NCI-H1048 (cell line): Measurements from ENCODE around the gene SLC35A4.
"Not testable (repeated sequence)": the region's sequence is repeated elsewhere in the genome, so short reads cannot be mapped to it uniquely, and the experiment has no call there.

Source experiments
- DNase-seq: peaks from one replicate; lab custom pipeline; 2025; lab: John Stamatoyannopoulos, UW

SLC35A4 gene

DNA sequence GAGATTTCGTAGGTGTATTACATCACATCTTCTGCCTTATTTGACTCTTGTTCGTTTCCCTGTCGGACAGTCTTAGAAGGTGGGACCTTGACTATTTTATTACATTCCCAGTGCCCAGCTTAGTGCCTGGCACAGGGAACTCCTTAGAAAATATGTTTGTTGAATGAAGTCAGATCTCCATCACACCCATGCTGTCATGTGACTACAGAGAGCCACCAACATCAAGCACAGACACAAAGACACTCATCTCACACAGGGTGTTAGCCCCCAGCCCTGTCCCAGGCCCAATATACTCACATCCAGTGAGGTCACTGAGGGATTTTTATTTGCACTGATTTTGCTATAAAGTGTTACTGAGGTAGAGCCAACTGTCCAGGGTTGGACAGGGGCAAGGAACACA is 6.7 kb upstream of the SLC35A4 start:
- no peak for DNase-seq

DNA sequence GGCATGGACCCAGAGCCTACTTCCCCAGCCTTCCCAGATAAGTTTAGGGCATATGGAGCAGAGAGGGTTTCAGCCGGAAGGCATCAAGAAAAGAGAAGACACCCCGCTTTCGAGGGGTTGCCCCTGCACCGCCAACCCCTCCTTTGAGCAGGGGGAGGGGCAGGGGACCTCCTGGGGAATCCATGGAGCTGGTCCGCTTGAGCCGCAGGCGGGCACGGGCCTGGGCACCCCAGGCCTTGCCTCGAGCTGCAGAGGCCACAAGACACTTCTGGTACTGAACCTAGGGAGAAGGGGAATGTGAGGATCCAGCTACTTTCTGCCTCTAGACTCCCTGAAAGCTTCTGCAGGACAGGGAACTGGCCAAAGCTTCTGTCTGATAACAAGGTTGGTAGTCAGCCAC is 6.1 kb upstream of the SLC35A4 start:
- no peak for DNase-seq

DNA sequence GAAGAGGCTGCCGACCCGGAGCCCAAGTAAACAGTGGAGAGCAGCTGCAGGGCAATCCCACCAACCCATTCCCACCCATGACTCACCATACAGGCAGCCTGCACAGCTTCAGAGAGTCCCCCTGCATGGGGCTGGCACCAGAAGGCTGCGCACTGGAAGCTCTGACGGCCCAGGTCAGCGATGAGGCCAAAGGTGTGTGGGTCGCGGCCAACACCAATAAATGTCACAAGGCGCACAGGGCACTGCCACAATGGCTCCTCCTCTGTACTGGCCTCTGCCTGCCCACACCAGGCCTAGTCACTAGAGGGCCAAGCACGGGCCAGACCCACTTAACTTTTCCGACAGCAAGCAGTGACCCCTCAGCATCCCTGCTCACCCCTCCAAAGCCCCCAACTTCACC is 4.4 kb upstream of the SLC35A4 start:
- no peak for DNase-seq

DNA sequence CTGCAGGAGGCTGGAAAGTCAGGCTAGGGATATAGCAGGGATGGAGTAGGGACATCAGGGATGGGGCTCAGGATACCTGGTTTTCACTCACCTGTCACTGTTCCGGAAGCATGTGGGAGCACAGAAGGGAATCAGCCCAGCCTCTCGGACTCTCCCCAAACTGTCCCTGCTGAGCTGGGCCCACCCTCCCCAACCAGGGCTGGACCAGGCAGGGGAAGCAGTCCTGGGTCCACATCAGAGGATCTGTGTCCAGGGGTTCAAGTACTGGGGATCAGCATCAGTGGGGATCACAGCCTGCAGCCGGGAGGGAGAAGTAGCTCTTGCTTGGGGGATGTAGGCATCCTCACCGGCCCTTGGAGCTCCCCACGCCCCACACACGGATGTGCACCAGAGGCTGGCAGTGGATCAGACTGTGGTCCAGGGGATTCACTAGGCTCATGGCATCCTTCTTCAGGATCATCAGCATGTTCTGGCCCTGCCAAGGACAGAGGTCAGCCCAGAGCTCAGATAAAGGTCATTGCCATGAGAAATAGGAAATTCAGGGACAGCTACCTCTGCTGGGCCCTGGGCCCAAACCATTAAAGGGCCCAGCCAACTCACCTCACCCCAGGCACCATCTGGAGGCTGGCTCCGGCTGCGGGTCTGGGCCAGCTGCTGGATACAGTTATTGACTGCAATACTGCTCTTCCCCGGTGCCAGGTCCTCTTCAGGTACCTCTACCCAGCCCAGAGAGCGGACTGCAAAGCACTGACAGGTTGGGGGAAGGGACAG is 2.7 kb upstream of the SLC35A4 start:
- DNase-seq: no peak

DNA sequence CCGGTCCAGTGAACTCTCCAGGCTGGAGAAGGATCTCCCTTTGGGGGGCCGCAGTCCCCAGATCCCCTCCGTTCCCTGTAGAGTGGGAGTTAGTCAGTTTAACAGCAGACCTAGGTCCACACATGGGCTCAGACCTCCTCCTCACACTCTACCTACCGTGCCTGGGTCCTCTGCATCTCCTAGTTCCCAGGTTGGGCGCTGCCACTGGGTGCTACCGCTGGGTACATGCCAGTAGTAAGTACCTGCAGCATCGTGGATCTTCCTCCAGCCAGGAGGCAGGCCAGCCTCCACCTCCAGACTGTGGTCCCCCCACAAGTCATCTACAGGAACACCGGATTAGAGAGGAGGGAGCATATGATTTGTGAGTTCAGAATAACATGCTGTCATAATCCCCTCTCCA is 1.0 kb upstream of the SLC35A4 start:
- no peak for DNase-seq

DNA sequence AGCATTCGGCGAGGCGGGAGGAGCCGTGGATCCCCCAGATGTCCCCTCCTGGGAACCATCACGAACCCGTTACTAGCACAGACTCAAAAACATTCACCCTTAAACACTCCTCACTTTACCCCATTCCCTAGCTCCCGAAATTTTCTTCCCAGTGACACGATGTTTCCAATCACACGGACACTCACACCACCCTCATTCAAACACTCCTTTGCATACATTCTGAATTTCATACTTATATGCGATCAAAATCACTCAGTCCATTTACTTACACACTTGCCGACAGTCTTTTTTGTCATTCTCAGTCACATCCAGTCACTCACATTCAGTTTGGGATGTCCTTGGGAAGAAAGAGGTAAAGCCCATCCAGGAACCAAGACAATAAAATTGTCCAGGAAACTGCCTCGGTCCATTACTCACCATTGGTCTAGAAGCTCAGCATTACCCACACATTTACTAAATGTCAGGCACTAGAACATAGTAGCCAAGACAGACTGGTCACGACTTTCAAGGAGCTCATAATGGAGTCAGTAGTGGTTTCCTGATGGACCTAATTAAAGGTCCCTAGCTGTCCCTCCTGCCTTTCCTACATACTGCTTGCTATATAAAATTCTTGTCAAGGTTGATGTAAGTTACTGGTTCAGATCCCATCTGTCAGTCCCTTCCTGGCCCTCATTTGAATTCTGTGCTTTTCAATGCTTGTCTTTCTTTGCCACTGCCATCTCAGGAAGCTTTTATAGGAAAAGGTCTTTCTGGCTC is 574 bp downstream of the SLC35A4 start:
- no peak for DNase-seq

DNA sequence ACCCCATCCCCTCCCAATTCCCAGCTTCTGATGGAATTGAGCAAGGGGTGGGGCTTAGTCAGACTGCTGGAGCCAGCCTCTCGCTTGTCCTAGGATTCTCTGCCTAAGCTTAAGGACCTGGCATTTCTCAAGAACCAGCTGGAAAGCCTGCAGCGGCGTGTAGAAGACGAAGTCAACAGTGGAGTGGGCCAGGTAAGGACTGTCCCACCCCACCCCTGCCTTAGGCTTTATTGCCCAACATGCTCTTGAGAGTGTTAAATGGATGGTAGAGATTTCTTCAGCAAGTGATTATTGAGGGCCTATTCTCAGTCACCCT is 1.1 kb downstream of the SLC35A4 start:
- no peak for DNase-seq

DNA sequence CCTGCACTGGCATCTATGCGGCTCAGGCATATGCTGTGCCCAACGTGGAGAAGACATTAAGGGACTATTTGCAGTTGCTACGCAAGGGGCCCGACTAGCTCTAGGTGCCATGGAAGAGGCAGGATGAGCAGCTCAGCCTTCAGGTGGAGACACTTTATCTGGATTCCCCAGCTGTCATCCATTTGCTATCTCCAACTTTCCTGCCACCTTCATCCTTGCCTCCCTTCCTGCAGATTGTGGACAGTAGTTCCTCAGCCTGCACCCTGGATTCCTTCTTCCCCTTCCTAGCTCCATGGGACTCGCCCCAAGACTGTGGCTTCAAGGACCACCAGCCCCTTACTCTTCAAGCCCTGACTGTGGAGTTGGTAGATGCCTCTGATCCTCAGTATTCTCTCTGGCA is 2.0 kb downstream of the SLC35A4 start:
- no peak for DNase-seq

DNA sequence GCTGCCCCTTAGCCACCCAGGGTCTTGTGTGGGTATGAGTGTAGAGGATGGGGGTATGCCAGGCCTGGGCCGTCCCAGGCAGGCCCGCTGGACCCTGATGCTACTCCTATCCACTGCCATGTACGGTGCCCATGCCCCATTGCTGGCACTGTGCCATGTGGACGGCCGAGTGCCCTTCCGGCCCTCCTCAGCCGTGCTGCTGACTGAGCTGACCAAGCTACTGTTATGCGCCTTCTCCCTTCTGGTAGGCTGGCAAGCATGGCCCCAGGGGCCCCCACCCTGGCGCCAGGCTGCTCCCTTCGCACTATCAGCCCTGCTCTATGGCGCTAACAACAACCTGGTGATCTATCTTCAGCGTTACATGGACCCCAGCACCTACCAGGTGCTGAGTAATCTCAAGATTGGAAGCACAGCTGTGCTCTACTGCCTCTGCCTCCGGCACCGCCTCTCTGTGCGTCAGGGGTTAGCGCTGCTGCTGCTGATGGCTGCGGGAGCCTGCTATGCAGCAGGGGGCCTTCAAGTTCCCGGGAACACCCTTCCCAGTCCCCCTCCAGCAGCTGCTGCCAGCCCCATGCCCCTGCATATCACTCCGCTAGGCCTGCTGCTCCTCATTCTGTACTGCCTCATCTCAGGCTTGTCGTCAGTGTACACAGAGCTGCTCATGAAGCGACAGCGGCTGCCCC is 2.6 kb downstream of the SLC35A4 start:
- no peak for DNase-seq

DNA sequence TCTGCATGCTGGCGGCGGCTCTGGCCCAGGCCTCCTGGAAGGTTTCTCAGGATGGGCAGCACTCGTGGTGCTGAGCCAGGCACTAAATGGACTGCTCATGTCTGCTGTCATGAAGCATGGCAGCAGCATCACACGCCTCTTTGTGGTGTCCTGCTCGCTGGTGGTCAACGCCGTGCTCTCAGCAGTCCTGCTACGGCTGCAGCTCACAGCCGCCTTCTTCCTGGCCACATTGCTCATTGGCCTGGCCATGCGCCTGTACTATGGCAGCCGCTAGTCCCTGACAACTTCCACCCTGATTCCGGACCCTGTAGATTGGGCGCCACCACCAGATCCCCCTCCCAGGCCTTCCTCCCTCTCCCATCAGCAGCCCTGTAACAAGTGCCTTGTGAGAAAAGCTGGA is 3.2 kb downstream of the SLC35A4 start:
- no peak for DNase-seq

DNA sequence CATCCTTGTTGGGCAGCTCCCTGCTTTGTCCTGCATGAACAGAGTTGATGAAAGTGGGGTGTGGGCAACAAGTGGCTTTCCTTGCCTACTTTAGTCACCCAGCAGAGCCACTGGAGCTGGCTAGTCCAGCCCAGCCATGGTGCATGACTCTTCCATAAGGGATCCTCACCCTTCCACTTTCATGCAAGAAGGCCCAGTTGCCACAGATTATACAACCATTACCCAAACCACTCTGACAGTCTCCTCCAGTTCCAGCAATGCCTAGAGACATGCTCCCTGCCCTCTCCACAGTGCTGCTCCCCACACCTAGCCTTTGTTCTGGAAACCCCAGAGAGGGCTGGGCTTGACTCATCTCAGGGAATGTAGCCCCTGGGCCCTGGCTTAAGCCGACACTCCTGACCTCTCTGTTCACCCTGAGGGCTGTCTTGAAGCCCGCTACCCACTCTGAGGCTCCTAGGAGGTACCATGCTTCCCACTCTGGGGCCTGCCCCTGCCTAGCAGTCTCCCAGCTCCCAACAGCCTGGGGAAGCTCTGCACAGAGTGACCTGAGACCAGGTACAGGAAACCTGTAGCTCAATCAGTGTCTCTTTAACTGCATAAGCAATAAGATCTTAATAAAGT is 3.9 kb downstream of the SLC35A4 start:
- DNase-seq: no peak

DNA sequence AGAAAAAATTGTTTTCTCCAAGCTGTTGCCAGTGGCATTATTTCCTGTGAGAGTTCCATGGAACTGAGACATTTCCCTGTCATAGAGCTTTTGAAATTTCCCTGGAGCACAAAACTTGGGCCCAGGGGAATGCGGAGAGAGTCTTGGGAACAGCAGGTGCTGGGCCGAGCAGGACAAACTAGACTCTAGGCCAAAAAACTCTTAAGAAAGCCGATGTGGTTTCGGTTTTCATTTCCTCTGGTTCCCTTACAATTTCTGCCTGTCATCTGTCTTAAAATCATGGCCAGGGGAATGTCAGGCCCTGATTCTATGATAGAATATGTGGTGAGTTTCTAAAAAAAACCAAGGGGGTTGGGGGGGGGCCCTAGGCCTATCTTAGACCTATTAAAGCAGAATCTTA is 4.6 kb downstream of the SLC35A4 start:
- DNase-seq: no peak

DNA sequence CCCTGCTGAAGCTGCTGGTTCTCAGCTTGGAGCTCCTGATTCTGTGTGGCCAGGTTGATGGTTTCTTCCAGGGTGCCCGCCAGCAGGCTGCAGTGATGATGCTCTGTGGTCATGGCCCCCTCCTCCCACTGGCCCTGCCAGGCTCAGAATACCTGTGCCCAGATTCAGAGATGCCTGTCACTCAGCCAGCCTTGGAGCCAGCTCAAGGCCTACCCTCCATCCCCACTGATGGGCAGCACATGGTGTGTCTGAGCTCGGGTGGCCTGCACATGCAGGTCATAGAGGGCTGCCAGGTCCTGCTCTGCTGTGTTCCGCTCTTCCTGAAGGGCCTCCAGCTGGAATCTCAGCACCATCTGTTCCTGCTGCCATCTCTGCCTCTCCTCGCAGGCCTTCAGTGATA is 5.4 kb downstream of the SLC35A4 start:
- no peak for DNase-seq

DNA sequence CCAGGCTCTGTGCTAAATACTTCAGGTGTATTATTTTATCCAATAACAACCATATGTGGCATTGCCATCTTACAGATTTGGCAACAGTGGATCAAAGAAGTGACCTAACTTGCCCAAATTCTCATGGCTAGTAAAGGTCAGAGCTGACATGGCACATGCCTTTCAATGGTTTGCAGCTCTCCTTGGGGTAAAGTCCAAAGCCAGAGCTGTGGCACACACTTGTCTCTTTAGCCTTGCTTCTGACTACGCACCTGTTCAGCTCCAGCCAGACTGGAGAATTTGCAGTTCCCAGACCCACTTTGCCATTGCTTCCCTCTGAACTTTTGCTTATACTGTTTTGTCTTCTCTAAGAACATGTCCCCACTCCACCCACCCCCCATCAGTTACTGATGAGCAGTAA is 5.9 kb downstream of the SLC35A4 start:
- DNase-seq: no peak

DNA sequence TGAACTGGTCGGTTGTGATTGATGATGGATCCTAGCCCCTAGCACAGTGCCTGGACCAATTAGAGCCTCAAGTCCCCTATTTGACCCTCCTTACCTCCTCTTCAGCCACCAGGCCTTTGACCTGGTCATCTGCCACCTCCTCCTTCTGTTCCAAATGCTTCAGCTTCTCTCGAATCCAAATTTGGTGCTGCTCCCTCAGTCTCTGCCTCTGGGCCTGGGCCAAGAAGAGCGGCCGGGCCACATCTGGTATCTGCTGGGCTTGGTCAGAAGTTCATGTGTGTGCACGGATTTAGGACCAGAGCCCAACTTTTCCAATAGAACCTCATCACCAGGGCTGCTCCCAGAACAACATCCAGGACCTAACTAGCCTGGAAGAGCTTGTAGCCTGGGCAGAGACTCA is 6.5 kb downstream of the SLC35A4 start:
- no peak for DNase-seq

DNA sequence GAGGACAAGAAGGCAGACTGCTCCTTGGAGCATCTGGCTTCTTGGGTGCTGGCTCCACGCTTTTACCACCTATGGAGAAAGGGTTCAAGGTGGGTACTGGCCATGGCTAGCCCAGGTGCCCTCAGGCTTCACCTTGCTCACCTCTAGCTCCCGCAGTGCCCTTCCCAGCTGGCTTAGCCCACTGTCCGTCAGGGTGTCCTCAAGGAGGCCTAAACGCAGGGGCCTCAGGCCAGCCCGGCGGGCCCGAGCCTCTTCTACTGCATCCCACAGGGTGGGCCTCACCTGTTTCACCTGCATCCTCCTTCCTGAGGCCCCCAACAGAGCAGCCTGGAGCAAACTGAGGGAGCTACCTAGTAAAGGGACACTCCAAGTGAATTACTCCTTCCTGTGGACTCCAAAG is 9.1 kb downstream of the SLC35A4 start:
- no peak for DNase-seq

DNA sequence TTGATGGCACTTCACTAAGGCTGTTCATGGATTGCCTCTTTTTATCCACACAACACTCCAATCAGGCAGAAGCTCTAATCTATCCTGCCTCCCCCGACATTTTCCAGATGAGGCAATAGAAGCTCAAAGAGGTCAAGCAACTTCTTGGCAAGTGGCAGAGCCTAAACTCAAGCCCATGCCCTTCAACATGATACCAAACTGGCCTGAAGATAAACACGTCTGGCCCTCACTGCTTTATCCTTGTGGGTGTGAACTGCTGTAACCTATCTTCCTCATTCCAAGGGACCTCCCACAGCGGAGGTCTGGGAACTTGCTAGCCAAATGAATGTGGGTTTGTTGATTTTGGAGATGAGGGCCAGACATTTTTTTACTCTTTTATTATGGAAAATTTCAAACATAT is 9.5 kb downstream of the SLC35A4 start:
- no peak for DNase-seq

DNA sequence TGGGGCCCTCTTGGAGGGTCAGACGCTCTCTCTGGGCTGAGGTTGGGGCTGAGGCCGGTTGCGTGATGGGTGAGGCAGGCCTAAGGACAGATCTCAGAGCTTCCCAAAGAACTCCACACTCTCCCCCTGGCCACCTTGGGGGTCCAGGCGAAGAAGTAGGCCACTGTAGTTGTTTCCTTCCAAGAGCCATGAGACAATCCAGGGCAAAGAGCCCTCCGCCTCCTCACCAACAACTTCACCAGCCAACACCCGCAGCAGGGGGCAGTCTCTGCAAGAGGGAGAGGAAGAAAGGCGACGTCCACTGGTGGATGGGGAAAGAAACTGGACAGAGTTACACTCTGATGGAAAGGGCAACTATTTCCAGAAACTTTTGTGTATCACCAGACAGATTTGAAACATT is 10.7 kb downstream of the SLC35A4 start:
- no peak for DNase-seq

DNA sequence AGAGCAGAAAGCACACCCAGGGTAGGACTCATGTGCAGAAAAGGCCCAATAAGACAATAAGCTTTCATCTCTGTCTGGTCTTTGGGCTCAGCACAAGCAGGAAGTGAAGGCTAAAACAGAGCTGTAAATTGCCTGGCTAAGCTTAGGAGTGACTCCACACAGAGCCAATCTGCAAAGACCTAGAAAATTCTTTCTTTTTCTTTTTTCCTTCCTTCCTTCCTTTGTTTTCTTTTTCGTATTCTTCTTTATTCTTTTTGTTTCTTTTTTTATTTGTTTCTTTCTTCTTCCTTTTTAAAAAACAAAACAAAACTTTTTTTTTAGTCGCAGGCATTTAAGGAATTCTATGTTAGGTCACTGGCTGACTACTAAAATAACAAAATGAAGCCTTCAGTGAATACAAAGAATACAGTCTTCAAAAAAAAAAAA is 12.2 kb downstream of the SLC35A4 start:
- no peak for DNase-seq

DNA sequence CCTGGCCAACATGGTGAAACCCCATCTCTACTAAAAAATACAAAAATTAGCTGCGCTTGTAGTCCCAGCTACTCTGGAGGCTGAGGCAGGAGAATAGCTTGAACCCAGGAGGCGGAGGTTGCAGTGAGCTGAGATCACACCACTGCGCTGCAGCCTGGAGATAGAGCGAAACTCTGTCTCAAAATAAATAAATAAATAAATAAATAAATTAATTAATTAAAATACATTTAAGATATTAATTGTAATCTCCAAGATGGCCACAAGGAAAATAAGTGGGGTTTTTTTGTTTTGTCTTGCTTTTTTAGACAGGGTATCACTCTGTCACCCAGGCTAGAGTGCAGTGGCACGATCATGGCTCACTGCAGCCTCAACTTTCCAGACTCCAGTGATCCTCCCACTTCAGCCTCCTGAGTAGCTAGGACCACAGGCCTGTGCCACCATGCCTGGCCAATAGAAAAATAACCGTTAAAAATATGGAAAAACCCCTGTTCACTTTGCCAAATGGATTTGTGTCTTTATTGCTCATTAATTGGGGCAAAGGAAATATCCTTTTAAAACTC is 14.6 kb downstream of the SLC35A4 start:
- not testable (repeated sequence) for DNase-seq

DNA sequence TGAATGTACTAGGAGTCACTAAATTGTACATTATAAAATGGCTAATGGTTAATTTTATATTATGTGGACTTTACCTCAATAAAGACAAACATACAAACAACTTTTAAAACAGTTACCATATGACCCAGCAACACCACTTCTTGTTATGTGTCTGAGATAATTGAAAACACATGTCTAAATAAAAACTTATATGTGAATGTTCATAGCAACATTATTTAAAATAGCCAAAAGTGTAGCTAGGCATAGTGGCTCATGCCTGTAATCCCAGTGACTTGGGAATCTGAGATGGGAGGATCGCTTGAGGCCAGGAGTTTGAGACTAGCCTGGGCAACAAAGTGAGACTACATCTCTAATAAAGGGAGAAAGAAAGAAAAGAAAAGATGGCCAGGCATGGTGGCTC is 22.9 kb downstream of the SLC35A4 start:
- DNase-seq: no peak

DNA sequence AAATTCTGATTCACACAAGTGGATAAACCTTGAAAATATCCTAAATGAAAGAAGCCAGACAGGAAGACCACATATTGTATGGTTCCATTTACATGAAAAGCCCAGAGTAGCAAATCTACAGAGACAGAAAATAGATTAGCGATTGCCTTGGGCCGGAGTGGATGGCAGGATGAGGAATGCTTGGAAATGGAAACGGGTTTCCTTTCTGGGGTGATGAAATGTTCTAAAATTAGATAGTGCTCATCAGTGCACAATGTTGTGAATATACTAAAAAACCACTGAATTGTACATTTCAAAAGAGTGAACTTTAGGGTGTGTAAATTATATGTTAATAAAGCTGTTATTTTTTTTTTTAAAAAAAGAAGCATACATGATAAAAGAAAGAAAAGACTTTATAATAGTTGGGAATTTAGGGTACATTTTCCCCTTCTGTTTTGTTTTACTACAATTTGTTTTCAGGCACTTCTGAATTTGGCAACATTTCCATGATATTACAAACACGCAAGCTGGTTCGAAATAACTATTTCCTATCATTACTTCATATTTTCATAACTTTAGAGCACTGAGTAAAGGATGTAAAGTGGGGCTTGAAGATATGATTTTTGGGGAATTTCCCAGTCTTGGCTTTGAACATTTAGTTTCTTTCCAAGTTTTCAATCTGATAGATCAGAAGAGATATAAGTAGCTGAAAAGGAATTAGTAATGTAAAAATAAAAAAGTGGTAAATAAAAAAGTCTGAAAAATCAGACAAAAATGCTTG is 23.9 kb downstream of the SLC35A4 start:
- DNase-seq: no peak
